ENCODE results near the gene ALDH3A2.
"Not testable (repeated sequence)": the region's sequence is repeated elsewhere in the genome, so short reads cannot be mapped to it uniquely, and the experiment has no call there.

The ALDH3A2 gene

DNA sequence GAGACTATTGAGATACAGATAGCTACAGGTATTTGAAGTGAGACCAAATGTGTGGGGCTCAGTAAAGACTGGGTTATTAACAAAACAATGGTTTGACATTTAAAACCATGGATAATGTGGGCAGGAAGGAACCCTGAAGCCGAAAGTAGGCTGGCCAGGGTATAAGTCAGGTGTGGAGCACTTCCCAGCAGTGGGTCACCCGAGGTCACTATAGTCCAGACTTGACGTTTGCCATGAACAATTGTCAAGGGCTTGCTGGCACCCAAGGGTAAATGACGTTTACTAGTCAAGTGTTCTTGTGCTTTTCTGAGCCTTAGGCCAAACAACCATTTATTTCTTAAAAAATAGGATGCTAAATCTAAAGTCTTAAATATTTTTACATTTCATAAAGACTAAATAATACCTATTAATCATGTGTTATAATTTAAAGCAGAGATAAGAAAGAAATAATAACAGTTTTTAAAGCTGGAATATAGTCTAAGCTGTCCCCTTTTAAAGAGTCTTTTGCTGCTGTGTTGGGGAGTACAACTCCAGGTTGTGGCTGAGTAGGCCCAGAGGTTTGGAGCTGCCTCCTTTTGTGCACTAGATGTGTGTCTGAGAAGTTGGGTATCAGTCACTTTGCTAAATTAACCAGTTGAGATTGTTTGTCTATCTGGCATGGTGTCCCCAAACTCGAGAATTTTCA, 15.7 kb downstream of the ALDH3A2 start:
- no peak overlapping the region for H3K4me3 ChIP-seq (ENCODE audit: low read length)
- 91% methylated on average over 5 of the region's 5 CpGs for WGBS
- H3K36me3 ChIP-seq (ENCODE audit: insufficient read depth, low read length), result peaks cover 67% of the 10 kb centered on the region
- H3K9ac ChIP-seq (ENCODE audit: low read depth, low read length), result no peak overlapping the region
- no peak overlapping the region for H3K27ac ChIP-seq (ENCODE audit: low read depth, low read length)
- peaks cover 12% of the 10 kb centered on the region for H3K4me1 ChIP-seq (ENCODE audit: insufficient read depth, low read length)
- H3K27me3 ChIP-seq (ENCODE audit: insufficient read depth, low read length), result no peaks in the 10 kb centered on the region
- H3K9me3 ChIP-seq (ENCODE audit: insufficient read depth, low read depth, low read length), result no peaks in the 10 kb centered on the region

DNA sequence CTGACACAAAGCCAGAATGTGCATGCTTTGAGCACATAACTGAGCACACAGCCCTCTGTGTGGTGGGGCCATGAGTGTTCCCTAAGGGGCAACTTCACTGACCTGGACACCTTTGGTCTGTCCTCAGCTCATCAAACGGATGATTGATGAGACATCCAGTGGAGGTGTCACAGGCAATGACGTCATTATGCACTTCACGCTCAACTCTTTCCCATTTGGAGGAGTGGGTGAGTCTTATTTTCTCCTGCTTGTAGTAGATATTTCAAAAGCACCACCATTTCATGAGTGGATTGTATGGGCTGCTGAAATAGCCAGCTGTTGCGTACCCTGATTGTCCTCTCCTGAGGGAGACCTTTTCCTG, 16.2 kb downstream of the ALDH3A2 start:
- 97% methylated on average over 4 of the region's 4 CpGs for WGBS
- no peak overlapping the region for H3K9ac ChIP-seq (ENCODE audit: low read depth, low read length)
- H3K4me3 ChIP-seq (ENCODE audit: low read length), result no peak overlapping the region
- H3K9me3 ChIP-seq (ENCODE audit: insufficient read depth, low read depth, low read length), result no peaks in the 10 kb centered on the region
- peaks cover 72% of the 10 kb centered on the region for H3K36me3 ChIP-seq (ENCODE audit: insufficient read depth, low read length)
- H3K27ac ChIP-seq (ENCODE audit: low read depth, low read length), result no peak overlapping the region
- no peaks in the 10 kb centered on the region for H3K27me3 ChIP-seq (ENCODE audit: insufficient read depth, low read length)
- H3K4me1 ChIP-seq (ENCODE audit: insufficient read depth, low read length), result peaks cover 12% of the 10 kb centered on the region

DNA sequence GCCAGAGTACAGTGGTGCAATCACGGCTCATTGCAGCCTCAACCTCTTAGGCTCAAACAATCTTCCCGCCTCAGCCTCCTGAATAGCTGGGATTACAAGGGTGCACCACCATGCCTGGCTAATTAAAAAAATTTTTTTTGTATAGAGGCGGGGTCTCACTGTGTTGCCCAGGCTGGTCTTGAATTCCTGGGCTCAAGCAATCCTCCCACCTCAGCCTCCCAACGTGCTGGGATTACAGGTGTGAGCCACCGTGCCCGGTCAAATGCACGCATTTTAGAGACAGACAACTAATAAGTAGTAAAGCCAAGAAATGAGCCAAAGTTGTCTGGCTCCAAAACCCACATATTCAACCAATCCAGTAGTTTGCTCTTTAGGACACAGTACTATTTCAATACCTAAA, 21.1 kb downstream of the ALDH3A2 start:
- H3K4me3 ChIP-seq (ENCODE audit: low read length); H3K27ac ChIP-seq (ENCODE audit: low read depth, low read length); H3K9me3 ChIP-seq (ENCODE audit: insufficient read depth, low read depth, low read length); H3K27me3 ChIP-seq (ENCODE audit: insufficient read depth, low read length); H3K9ac ChIP-seq (ENCODE audit: low read depth, low read length); H3K4me1 ChIP-seq (ENCODE audit: insufficient read depth, low read length): not testable (repeated sequence)
- H3K36me3 ChIP-seq (ENCODE audit: insufficient read depth, low read length), result peaks cover 64% of the 10 kb centered on the region
- 97% methylated on average over 7 of the region's 7 CpGs for WGBS

DNA sequence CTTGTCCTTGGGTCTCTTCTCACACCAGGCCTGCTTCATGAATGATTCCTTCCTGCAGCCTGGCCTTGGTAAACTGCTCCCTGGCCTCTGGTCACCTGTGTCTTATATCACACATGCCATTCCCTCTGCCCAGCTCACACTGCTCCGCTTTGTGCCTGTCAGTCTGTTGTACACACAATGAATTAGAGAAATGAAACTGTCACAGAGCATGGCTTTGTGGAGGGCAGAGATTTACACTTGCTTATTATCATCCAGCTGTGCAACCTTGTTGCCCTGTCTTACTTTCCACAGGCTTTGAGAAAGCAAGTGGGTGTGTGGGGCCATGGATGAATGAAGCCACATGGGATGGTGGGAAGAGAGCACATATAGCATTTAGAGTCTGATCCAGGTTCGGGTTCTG, 22.4 kb downstream of the ALDH3A2 start:
- Histone ChIP-seq H3K4me1 (ENCODE audit: insufficient read depth, low read length) (no peaks in the 10 kb centered on the region), H3K27ac (ENCODE audit: low read depth, low read length) (no peak overlapping the region), H3K9me3 (ENCODE audit: insufficient read depth, low read depth, low read length) (peaks cover 9% of the 10 kb centered on the region), H3K36me3 (ENCODE audit: insufficient read depth, low read length) (peaks cover 64% of the 10 kb centered on the region), H3K27me3 (ENCODE audit: insufficient read depth, low read length) (no peaks in the 10 kb centered on the region), H3K9ac (ENCODE audit: low read depth, low read length) (no peak overlapping the region), H3K4me3 (ENCODE audit: low read length) (no peak overlapping the region)
- 94% methylated on average over 2 of the region's 2 CpGs for WGBS

DNA sequence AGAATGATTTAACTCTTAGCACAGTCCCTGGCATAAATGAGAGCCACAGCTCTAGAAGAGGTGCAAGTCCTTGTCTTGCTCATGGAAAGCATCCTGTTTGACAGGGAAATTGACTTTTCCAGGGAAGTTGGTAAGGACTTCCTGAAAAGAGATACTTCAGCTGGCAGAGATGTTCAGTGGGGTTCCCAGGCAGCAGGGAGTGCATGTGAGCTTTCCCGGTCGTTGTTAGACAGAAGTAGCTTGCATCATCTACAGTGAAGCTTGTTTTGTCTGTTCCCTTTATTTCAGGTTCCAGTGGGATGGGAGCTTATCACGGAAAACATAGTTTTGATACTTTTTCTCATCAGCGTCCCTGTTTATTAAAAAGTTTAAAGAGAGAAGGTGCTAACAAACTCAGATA, 22.9 kb downstream of the ALDH3A2 start:
- H3K4me3 ChIP-seq (ENCODE audit: low read length), result no peak overlapping the region
- 92% methylated on average over 4 of the region's 4 CpGs for WGBS
- H3K27ac ChIP-seq (ENCODE audit: low read depth, low read length), result no peak overlapping the region
- H3K9me3 ChIP-seq (ENCODE audit: insufficient read depth, low read depth, low read length), result peaks cover 14% of the 10 kb centered on the region
- no peaks in the 10 kb centered on the region for H3K4me1 ChIP-seq (ENCODE audit: insufficient read depth, low read length)
- H3K36me3 ChIP-seq (ENCODE audit: insufficient read depth, low read length), result peaks cover 65% of the 10 kb centered on the region
- H3K9ac ChIP-seq (ENCODE audit: low read depth, low read length), result no peak overlapping the region
- H3K27me3 ChIP-seq (ENCODE audit: insufficient read depth, low read length), result no peaks in the 10 kb centered on the region

DNA sequence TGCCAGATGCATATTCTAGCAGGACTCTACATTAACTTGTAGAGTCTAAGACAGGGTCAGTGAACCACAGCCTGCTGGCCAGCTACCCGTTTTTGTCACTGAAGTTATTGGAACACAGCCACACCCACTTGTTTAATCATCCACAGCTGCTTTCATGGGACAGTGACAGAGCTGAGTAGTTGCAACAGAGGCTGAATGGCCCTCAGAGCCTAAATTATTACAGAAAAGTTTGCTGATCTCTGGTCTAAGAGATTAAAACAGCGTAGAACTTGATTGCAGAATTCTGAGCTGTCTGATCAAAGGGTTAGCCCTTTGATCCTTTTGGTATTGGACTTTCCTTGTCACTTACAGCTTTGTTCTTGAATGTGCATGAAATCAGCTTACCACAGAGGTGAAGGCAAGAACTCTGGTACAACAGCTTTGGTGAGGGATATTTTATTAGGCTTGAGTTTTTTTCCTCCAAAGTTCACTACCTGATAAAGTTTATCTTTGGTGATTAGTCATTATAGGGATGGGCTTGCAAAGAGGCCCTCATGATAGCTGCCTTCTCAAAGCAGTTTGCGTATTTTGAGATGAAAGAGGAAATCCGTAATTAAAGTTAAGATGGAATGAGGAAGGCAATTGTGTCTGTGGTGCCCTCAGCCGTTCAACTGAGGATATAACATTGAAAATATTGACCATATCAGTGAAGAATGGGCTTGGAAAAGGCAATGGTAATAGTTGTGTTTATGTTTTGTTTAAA, 23.6 kb downstream of the ALDH3A2 start:
- Histone ChIP-seq H3K27ac (ENCODE audit: low read depth, low read length) (no peak overlapping the region), H3K4me1 (ENCODE audit: insufficient read depth, low read length) (no peaks in the 10 kb centered on the region), H3K4me3 (ENCODE audit: low read length) (no peak overlapping the region), H3K36me3 (ENCODE audit: insufficient read depth, low read length) (peaks cover 69% of the 10 kb centered on the region), H3K9ac (ENCODE audit: low read depth, low read length) (no peak overlapping the region), H3K9me3 (ENCODE audit: insufficient read depth, low read depth, low read length) (peaks cover 21% of the 10 kb centered on the region), H3K27me3 (ENCODE audit: insufficient read depth, low read length) (no peaks in the 10 kb centered on the region)
- 92% methylated on average over 5 of the region's 5 CpGs for WGBS

DNA sequence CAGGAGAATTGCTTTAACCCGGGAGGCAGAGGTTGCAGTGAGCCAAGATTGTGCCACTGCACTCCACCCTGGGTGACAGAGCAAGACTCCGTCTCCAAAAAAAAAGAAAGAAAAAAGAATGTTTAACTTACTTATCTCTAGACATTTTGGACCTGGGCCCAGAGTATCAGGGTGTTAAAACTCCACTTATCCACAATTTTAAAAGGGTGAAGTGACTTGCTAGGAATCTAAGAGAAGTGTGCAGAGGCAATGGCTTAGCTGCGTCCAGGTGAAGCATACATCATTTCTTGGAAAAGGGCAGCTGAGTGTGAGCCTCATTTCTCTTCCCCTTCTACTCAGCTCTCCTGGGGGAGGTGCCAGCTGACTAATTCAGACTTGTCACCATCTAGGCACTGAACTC, 25.1 kb downstream of the ALDH3A2 start:
- H3K4me1 ChIP-seq (ENCODE audit: insufficient read depth, low read length), result no peaks in the 10 kb centered on the region
- no peak overlapping the region for H3K27ac ChIP-seq (ENCODE audit: low read depth, low read length)
- H3K9ac ChIP-seq (ENCODE audit: low read depth, low read length), result no peak overlapping the region

DNA sequence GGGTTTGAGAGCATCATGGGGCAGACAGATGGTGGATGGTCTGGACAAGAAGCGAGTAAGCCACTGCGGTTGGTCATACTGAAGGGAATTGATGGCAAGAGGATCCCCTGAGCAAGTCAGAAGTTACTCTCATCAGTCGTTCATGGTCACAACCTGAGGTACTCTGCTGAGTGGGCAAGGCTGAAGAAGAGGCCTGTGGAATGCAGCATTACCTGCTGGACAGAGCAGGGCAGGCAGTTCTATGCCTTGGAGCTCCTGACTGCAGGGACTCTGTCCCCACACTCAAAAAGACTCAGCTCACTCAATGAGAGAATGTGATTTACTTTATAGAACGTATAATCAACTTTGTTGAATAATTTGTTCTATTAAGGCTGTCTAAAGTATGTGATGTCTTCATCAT, 28.3 kb downstream of the ALDH3A2 start:
- Histone ChIP-seq H3K4me3 (ENCODE audit: low read length) (no peak overlapping the region), H3K9ac (ENCODE audit: low read depth, low read length) (no peak overlapping the region), H3K9me3 (ENCODE audit: insufficient read depth, low read depth, low read length) (peaks cover 53% of the 10 kb centered on the region), H3K4me1 (ENCODE audit: insufficient read depth, low read length) (no peaks in the 10 kb centered on the region), H3K27ac (ENCODE audit: low read depth, low read length) (no peak overlapping the region), H3K36me3 (ENCODE audit: insufficient read depth, low read length) (peaks cover 80% of the 10 kb centered on the region), H3K27me3 (ENCODE audit: insufficient read depth, low read length) (no peaks in the 10 kb centered on the region)
- WGBS, result 95% methylated on average over 4 of the region's 4 CpGs

More for the DNA sequence above, 25.1 kb downstream of the ALDH3A2 start:
- Histone ChIP-seq H3K36me3 (ENCODE audit: insufficient read depth, low read length) (peaks cover 83% of the 10 kb centered on the region), H3K27me3 (ENCODE audit: insufficient read depth, low read length) (no peaks in the 10 kb centered on the region), H3K4me3 (ENCODE audit: low read length) (no peak overlapping the region), H3K9me3 (ENCODE audit: insufficient read depth, low read depth, low read length) (peaks cover 36% of the 10 kb centered on the region)
- WGBS, result 100% methylated on average over 3 of the region's 3 CpGs

DNA sequence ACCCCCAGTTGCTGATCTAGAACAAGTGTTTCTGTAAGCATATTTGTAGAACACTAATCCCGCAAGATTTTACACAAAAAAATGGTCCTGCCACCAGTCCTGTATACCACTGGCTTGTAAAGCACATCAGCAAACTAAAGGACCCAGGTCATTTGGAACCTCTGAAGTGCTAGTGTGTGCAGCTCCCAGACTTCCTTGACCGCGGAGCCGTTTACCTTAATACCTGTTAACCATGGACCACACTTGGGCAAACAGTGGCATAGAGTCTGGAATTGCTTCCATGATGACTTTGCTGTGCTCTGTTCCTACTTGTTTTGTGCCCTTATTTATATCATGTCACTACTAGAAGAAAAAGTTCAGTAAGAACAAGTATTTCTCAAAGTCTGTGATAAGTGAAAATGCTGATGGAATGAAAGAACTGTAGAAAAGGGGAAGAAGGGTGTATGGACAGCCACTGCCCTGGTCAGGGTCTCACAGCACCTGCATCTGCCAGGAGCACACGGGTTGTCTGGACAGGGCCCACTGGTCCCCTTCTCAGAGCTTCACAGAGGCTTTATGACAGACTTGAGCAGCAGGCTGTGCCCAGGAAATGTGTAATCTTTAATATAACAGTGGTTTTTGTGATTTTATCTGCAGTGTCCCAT, 29.3 kb downstream of the ALDH3A2 start:
- H3K36me3 ChIP-seq (ENCODE audit: insufficient read depth, low read length), result peaks cover 73% of the 10 kb centered on the region
- no peaks in the 10 kb centered on the region for H3K27me3 ChIP-seq (ENCODE audit: insufficient read depth, low read length)
- H3K9me3 ChIP-seq (ENCODE audit: insufficient read depth, low read depth, low read length), result peaks cover 56% of the 10 kb centered on the region
- no peak overlapping the region for H3K27ac ChIP-seq (ENCODE audit: low read depth, low read length)
- no peak overlapping the region for H3K4me3 ChIP-seq (ENCODE audit: low read length)
- no peaks in the 10 kb centered on the region for H3K4me1 ChIP-seq (ENCODE audit: insufficient read depth, low read length)
- no peak overlapping the region for H3K9ac ChIP-seq (ENCODE audit: low read depth, low read length)
- 91% methylated on average over 5 of the region's 5 CpGs for WGBS

DNA sequence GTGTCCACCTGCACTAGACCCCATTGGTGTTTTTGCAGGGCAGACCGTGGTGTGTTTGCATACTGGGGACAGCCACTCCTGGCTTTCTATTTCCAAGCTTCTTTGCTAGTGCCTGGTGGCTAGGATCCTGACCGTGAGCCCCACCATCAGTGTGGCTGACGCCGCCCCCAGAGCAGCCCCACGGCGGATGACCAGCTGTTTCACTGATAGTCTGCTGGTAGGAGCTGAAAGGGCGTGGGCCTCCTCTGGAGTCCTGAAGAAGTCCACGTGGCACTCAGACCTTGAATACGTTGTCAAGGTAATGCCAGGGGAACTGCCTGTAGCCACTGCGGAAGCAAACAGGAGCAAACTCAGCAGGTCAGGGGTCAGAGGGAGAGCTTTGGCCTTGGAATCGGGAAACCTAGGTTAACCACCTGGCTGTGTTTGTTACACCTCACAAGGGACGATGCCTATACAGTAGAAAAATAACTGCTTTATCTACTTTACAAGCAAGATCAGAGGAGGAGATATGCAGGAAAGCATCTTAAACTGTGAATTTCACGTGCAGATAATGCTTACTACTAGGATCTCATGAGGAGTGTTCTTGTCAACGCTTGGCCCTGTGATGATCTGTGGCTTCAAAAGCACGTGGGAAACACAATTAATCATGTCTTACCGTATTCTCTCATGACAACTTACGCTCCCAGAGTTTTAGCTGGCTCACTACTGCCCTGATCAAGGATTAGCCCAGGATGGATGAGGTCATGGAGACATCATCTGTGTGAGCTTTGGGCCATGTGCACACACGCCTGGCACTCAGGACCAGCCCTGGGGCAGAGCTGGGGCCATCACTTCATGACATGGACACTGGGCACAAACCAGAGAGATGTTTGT, 30.3 kb downstream of the ALDH3A2 start:
- H3K4me3 ChIP-seq (ENCODE audit: low read length), result no peak overlapping the region
- WGBS, result 97% methylated on average over 18 of the region's 18 CpGs
- no peak overlapping the region for H3K9ac ChIP-seq (ENCODE audit: low read depth, low read length)
- peaks cover 56% of the 10 kb centered on the region for H3K9me3 ChIP-seq (ENCODE audit: insufficient read depth, low read depth, low read length)
- H3K4me1 ChIP-seq (ENCODE audit: insufficient read depth, low read length), result no peaks in the 10 kb centered on the region
- H3K27ac ChIP-seq (ENCODE audit: low read depth, low read length), result no peak overlapping the region
- H3K36me3 ChIP-seq (ENCODE audit: insufficient read depth, low read length), result peaks cover 72% of the 10 kb centered on the region
- H3K27me3 ChIP-seq (ENCODE audit: insufficient read depth, low read length), result no peaks in the 10 kb centered on the region

DNA sequence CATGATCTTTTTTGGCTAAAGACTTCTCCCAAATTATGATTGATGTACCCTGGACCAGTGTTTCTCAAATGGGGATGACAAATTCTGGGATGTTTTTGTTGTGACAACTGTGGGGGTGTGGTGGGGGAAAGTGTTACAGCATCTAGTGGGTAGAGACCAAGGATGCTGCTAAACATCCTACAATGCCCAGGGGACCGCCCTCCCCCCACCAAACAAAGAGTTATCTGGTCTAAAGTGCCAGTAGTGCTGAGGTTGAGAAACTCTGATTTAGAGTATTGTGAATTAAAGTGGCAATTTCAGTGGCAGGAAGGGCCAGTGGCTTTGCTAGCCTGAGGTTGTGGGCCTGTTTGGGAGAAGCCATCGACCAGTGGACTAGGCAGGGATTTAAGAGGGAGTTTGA, 34.6 kb downstream of the ALDH3A2 start:
- Histone ChIP-seq H3K4me1 (ENCODE audit: insufficient read depth, low read length) (no peaks in the 10 kb centered on the region), H3K27me3 (ENCODE audit: insufficient read depth, low read length) (no peaks in the 10 kb centered on the region), H3K9ac (ENCODE audit: low read depth, low read length) (no peak overlapping the region), H3K9me3 (ENCODE audit: insufficient read depth, low read depth, low read length) (peaks cover 33% of the 10 kb centered on the region), H3K36me3 (ENCODE audit: insufficient read depth, low read length) (peaks cover 34% of the 10 kb centered on the region), H3K27ac (ENCODE audit: low read depth, low read length) (no peak overlapping the region), H3K4me3 (ENCODE audit: low read length) (no peak overlapping the region)
- 95% methylated on average over 1 of the region's 2 CpGs for WGBS
